HCT116 (cell line): ENCODE measurements around the gene KRTAP10-9. TPM values are rescaled to one million over a fixed set of nuclear protein-coding genes. Genes with fewer than 3 reads are reported as not detected.

Experiments used
- ATAC-seq: fragments of 200-7000 bp; cut with Tn5 transposase; 2 replicates; pipeline ENCODE4 v1.9.1; 2020; ENCODE audit warnings: mild to moderate bottlenecking, moderate library complexity
- BruUV-seq: library from RNA; stranded (reverse); fragments of 400-500 nt; replicated peaks from 2 replicates; lab custom pipeline; 2021; lab: Mats Ljungman, UMichigan
- CTCF ChIA-PET: fragments of 300-600 bp; sonication (Branson Sonifier 250); formaldehyde crosslinking; loops from one replicate; lab custom pipeline; 2021; ENCODE audit warnings: antibody characterized with exemption; lab: Charles Lee
- POLR2A ChIA-PET: fragments of 300-600, 350-600 bp; sonication (Branson Sonifier 250); formaldehyde crosslinking; loops from one replicate; lab custom pipeline; 2021; ENCODE audit warnings: antibody characterized with exemption; lab: Charles Lee
- RAD21 ChIA-PET, 2 experiments: fragments of 300-600 bp; sonication (Branson Sonifier 250); formaldehyde crosslinking; loops; one replicate each; lab custom pipeline; 2023; ENCODE audit warnings: low total read pairs in 2 of 2; ENCODE audit not compliant: uncharacterized antibody in 2 of 2, unreplicated experiment in 2 of 2, low non-redundant PET in 1 of 2; lab: Charles Lee
- DNase-seq: peaks from one replicate; pipeline ENCODE4 v3.0.0-alpha.2; 2010; ENCODE audit warnings: low read depth, low spot score
- H2AFZ ChIP-seq: fragments of 200-600 bp; shearing (Covaris generic), sonication (generic); 2 replicates; pipeline ENCODE4 v1.6.1; 2017; ENCODE audit warnings: low read depth, mixed run types, mixed read lengths, antibody characterized with exemption, low read length; ENCODE audit not compliant: poor library complexity, severe bottlenecking
- H3K27ac ChIP-seq: 2 replicates; pipeline ENCODE4 v1.5.1; 2012; ENCODE audit warnings: low read depth, low read length
- H3K27me3 ChIP-seq: fragments of 200-600 bp; sonication (generic); 2 replicates; pipeline ENCODE4 v1.6.1; 2016; ENCODE audit warnings: mixed run types, low read length, mixed read lengths; ENCODE audit not compliant: insufficient read depth
- H3K36me3 ChIP-seq, 2 experiments: fragments of 200-500 bp in 1 of 2; fragments of 200-600 bp in 1 of 2; sonication (Bioruptor generic) in 1 of 2; sonication (generic) in 1 of 2; 2 replicates each; pipeline versions ENCODE4 v1.5.1 to v1.6.1; 2014 to 2016; ENCODE audit warnings: low read length in 2 of 2, inconsistent platforms in 1 of 2, mixed read lengths in 1 of 2, mixed run types in 1 of 2; ENCODE audit not compliant: insufficient read depth in 2 of 2, control insufficient read depth in 1 of 2
- H3K4me1 ChIP-seq, 2 experiments: fragments of 200-600 bp in 1 of 2; sonication (generic) in 1 of 2; 2 replicates each; pipeline versions ENCODE4 v1.5.1 to v1.6.1; 2012 to 2017; ENCODE audit warnings: low read length in 2 of 2, inconsistent platforms in 1 of 2, mild to moderate bottlenecking in 1 of 2, mixed read lengths in 1 of 2, mixed run types in 1 of 2, moderate library complexity in 1 of 2; ENCODE audit not compliant: insufficient read depth in 2 of 2, control insufficient read depth in 1 of 2
- H3K4me2 ChIP-seq: fragments of 200-600 bp; sonication (generic); 2 replicates; pipeline ENCODE4 v1.6.1; 2017; ENCODE audit warnings: mixed run types, low read length, mixed read lengths
- H3K4me3 ChIP-seq, 2 experiments: fragments of 200-600 bp in 1 of 2; sonication (generic) in 1 of 2; replicated peaks in 1 of 2; 2 replicates each; pipeline ENCODE4 v1.5.1; 2011 to 2016; ENCODE audit warnings: low read length in 2 of 2, control low read depth in 1 of 2, low read depth in 1 of 2, mild to moderate bottlenecking in 1 of 2, mixed read lengths in 1 of 2, mixed run types in 1 of 2
- H3K79me2 ChIP-seq: fragments of 200-600 bp; sonication (generic); 2 replicates; pipeline ENCODE4 v1.6.1; 2017; ENCODE audit warnings: mild to moderate bottlenecking, mixed run types, low read length, moderate library complexity, mixed read lengths; ENCODE audit not compliant: insufficient read depth
- H3K9ac ChIP-seq: fragments of 200-600 bp; sonication (generic); 2 replicates; pipeline ENCODE4 v1.6.1; 2016; ENCODE audit warnings: low read length, mixed read lengths
- H3K9me2 ChIP-seq: fragments of 200-600 bp; sonication (generic), shearing (Covaris generic); 2 replicates; pipeline ENCODE4 v1.6.1; 2017; ENCODE audit warnings: mixed run types, mild to moderate bottlenecking, moderate library complexity; ENCODE audit not compliant: insufficient read depth
- H3K9me3 ChIP-seq, 2 experiments: fragments of 200-500 bp in 1 of 2; fragments of 200-600 bp in 1 of 2; sonication (Bioruptor generic) in 1 of 2; sonication (generic) in 1 of 2; 2 replicates each; pipeline ENCODE4 v1.6.1; 2014 to 2017; ENCODE audit warnings: low read length in 2 of 2, mixed read lengths in 2 of 2, inconsistent platforms in 1 of 2, low read depth in 1 of 2, mild to moderate bottlenecking in 1 of 2, mixed run types in 1 of 2, moderate library complexity in 1 of 2; ENCODE audit not compliant: control insufficient read depth in 1 of 2, insufficient read depth in 1 of 2
- H4K20me1 ChIP-seq: fragments of 200-600 bp; sonication (generic), shearing (Covaris generic); 2 replicates; pipeline ENCODE4 v1.6.1; 2017; ENCODE audit warnings: mixed run types, mild to moderate bottlenecking, moderate library complexity; ENCODE audit not compliant: insufficient read depth
- CEBPB ChIP-seq: IDR thresholded peaks from 2 replicates; pipeline ENCODE4 v1.6.1; 2012; ENCODE audit warnings: low read depth
- EGR1 ChIP-seq: IDR thresholded peaks from 2 replicates; pipeline ENCODE4 v1.6.1; 2012; ENCODE audit warnings: low read depth
- EZH2phosphoT487 ChIP-seq: fragments of 200-600 bp; IDR thresholded peaks from 2 replicates; pipeline ENCODE4 v1.6.1; 2018; ENCODE audit warnings: antibody characterized with exemption, borderline replicate concordance
- FOSL1 ChIP-seq: IDR thresholded peaks from 2 replicates; pipeline ENCODE4 v1.6.1; 2012; ENCODE audit warnings: low read depth
- POLR2AphosphoS5 ChIP-seq: IDR thresholded peaks from 2 replicates; pipeline ENCODE4 v1.6.1; 2011; ENCODE audit warnings: mild to moderate bottlenecking, low read depth, low read length, moderate library complexity
- SIN3A ChIP-seq: IDR thresholded peaks from 2 replicates; pipeline ENCODE4 v1.6.1; 2012; ENCODE audit warnings: low read depth
- SRF ChIP-seq: IDR thresholded peaks from 2 replicates; pipeline ENCODE4 v1.6.1; 2012; ENCODE audit warnings: low read depth
- YY1 ChIP-seq: IDR thresholded peaks from 2 replicates; pipeline ENCODE4 v1.6.1; 2011; ENCODE audit warnings: low read length, low read depth, moderate library complexity, mild to moderate bottlenecking; ENCODE audit not compliant: insufficient replicate concordance; ENCODE audit errors: extremely low read depth
- ZFX ChIP-seq: fragments of 450-650 bp; IDR thresholded peaks from 2 replicates; pipeline ENCODE4 v1.6.1; 2017
- ZNF274 ChIP-seq: fragments of 200-500 bp; sonication (Bioruptor generic); IDR thresholded peaks from 2 replicates; pipeline ENCODE4 v1.6.1; 2014; ENCODE audit warnings: mild to moderate bottlenecking, low read depth, low read length, inconsistent platforms
- intact Hi-C: fragments of 100-400 bp; cut with micrococcal nuclease; formaldehyde crosslinking; loops from 2 replicates; pipeline ENCODE4 v1.10.0; 2022
- total RNA-seq: library from RNA; stranded (reverse); gene quantifications from one replicate; pipeline ENCODE4 v1.2.1, GENCODE V29; 2021; ENCODE audit not compliant: unreplicated experiment

The KRTAP10-9 gene
- total RNA-seq, 1 experiment from 2014 or later: not detected

DNA sequence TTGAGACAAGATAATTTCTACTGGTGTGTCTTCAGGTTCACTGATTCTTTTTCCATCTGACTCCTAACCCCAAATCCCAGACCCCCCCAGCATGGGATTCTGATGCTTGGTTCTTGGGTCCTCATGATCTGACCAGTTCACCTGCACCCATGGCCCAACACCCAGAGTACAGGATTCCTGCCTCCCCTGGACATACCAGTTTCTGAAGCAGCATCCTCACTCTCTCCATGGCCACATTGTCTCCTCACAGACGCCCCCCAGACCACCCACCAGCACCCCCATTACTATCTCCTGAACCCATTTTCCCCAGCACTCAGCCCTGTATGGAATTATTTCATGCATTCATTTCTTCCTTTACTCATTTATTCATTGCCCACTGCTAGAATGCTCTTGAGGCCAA lies 30.0 kb downstream of the KRTAP10-9 start:
- intact Hi-C loops: no loop called here
- no peak for DNase-seq
- no TSS peak for BruUV-seq
- no peaks in the 10 kb centered on the region for H3K9me2 ChIP-seq
- no peaks in the 10 kb centered on the region for H4K20me1 ChIP-seq
- no peaks in the 10 kb centered on the region for H3K79me2 ChIP-seq
- no peaks in the 10 kb centered on the region for H3K36me3 ChIP-seq
- CTCF ChIA-PET: no interaction called here
- H2AFZ ChIP-seq: no peak overlapping the region
- RAD21 ChIA-PET: no interaction called here
- H3K27ac ChIP-seq: no peak overlapping the region
- TF ChIP-seq ZFX (no peak), EZH2phosphoT487 (no peak), YY1 (no peak)
- TF ChIP-seq, all 23 proteins: peak for 0
- no peak for ATAC-seq
- no peak overlapping the region for H3K4me3 ChIP-seq
- no peak overlapping the region for H3K4me2 ChIP-seq
- H3K27me3 ChIP-seq: no peaks in the 10 kb centered on the region
- POLR2A ChIA-PET: no interaction called here
- no peak overlapping the region for H3K9ac ChIP-seq
- H3K9me3 ChIP-seq: no peaks in the 10 kb centered on the region
- H3K4me1 ChIP-seq: no peaks in the 10 kb centered on the region

DNA sequence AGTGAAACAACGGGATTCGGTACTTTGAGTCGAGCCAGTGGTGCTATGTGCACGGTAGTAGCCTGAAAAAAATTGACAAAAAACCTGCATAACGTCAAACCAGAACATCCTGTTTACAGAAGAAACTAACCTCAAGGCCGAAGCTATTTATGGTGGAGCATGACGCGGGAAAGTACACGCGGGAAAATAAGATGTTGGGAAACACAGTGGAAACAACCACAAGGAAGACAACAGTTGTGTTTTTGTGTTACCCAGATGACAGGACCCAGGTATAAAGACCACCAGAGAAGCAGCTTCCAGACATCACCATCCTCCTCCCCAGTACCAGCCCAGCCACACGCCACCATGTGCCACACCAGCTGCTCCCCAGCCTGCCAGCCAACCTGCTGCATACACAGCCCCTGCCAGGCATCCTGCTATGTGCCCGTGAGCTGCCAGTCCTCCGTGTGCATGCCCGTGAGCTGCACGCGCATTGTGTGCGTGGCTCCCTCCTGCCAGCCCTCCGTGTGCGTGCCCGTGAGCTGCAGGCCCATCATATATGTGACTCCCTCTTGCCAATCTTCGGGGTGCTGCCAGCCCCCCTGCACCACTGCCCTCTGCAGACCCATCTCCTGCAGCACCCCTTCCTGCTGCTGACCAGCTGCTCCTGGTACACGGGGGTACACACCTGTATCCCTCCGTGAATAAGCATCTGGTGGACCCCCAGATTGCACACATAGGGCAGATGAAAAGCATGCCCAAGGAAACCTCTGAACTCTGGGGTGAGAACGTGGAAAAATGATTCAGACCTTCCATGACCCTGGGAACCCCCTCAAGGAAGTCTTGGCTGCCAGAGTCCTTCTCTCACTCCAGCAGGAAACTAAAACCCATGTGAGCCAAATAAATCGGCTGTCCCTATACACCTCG lies 31.0 kb downstream of the KRTAP10-9 start, which contains the start of gene KRTAP12-3:
Gene KRTAP12-3, plus strand, starts transcription at position 298 of the 906 bp plus-strand sequence. Its CDS starts 48 bp downstream, at position 346.
- no peak for TF ChIP-seq EZH2phosphoT487
- no peak for TF ChIP-seq FOSL1
- TF ChIP-seq EGR1: no peak
- no peak for TF ChIP-seq ZNF274
- no peak for TF ChIP-seq POLR2AphosphoS5
- TF ChIP-seq CEBPB: no peak
- TF ChIP-seq YY1: no peak
- no peak for TF ChIP-seq SIN3A
- TF ChIP-seq SRF: no peak
- H3K9me3 ChIP-seq: no peaks in the 10 kb centered on the region
- H3K4me2 ChIP-seq: no peak within 1 kb of the TSS
- no peaks in the 10 kb centered on the region for H3K27me3 ChIP-seq
- intact Hi-C loops: no loop called here
- no peak within 1 kb of the TSS for H3K9ac ChIP-seq
- H3K79me2 ChIP-seq: no peaks in the 10 kb centered on the region
- ATAC-seq: no peak
- ChIA-PET CTCF (no interaction called here), RAD21 (no interaction called here), POLR2A (no interaction called here)
- no TSS peak for BruUV-seq
- no peaks in the 10 kb centered on the region for H3K9me2 ChIP-seq
- DNase-seq: no peak
- no peak within 1 kb of the TSS for H3K4me3 ChIP-seq
- H3K36me3 ChIP-seq: no peaks in the 10 kb centered on the region
- H3K4me1 ChIP-seq: no peaks in the 10 kb centered on the region
- H3K27ac ChIP-seq: no peak within 1 kb of the TSS
- H4K20me1 ChIP-seq: no peaks in the 10 kb centered on the region
- no peak within 1 kb of the TSS for H2AFZ ChIP-seq
